ENCODE measurements around the gene ARHGEF33. TPM values are rescaled to one million over a fixed set of nuclear protein-coding genes. Genes with fewer than 3 reads are reported as not detected.

Gene ARHGEF33
- total RNA-seq, 2 donors from 2014 or later, result 0.96 to 2.2 TPM

DNA sequence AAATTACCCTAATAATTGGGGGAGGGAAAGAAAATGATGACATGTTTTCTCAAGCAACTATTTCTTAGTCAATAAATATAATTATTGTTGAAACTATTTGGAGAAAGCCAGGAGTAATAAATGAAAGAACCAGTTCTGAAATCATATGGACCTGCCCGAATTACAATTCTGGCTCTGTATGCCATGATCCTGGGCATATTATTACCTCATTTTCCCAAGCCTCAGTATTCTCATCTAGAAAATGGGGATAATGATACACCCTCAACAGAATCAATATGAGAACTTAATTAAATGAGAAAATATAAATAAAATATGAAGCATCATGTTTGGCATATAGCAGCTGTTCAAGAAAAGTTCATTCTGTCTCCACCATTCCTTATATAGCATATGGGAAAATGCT is 22.9 kb downstream of the ARHGEF33 start:
- intact Hi-C loops (cut with DNase I), result no loop called here
- Histone ChIP-seq H3K4me1 (replicated peaks) (no peaks in the 10 kb centered on the region), H3K36me3 (no peaks in the 10 kb centered on the region), H3K27ac (no peak overlapping the region), H3K9me3 (no peaks in the 10 kb centered on the region), H3K27me3 (replicated peaks; ENCODE audit: insufficient read depth) (no peaks in the 10 kb centered on the region), H3K4me3 (no peak overlapping the region)
- TF ChIP-seq POLR2AphosphoS5 (IDR thresholded peaks at IDR 0.05) (no peak), POLR2A (IDR thresholded peaks at IDR 0.05) (no peak)
- TF ChIP-seq, protein P1, sequence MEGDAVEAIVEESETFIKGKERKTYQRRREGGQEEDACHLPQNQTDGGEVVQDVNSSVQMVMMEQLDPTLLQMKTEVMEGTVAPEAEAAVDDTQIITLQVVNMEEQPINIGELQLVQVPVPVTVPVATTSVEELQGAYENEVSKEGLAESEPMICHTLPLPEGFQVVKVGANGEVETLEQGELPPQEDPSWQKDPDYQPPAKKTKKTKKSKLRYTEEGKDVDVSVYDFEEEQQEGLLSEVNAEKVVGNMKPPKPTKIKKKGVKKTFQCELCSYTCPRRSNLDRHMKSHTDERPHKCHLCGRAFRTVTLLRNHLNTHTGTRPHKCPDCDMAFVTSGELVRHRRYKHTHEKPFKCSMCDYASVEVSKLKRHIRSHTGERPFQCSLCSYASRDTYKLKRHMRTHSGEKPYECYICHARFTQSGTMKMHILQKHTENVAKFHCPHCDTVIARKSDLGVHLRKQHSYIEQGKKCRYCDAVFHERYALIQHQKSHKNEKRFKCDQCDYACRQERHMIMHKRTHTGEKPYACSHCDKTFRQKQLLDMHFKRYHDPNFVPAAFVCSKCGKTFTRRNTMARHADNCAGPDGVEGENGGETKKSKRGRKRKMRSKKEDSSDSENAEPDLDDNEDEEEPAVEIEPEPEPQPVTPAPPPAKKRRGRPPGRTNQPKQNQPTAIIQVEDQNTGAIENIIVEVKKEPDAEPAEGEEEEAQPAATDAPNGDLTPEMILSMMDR (IDR thresholded peaks at IDR 0.05), result no peak
- DNase-seq (ENCODE audit: low spot score), result no peak
- WGBS, result 68% methylated on average over 1 of the region's 1 CpG

GRCh38 chr2:38922389-38922788 is 32.7 kb downstream of the ARHGEF33 start:
- intact Hi-C loops (cut with DNase I), result no loop called here
- Histone ChIP-seq H3K36me3 (no peaks in the 10 kb centered on the region), H3K27me3 (replicated peaks; ENCODE audit: insufficient read depth) (no peaks in the 10 kb centered on the region), H3K4me1 (replicated peaks) (no peaks in the 10 kb centered on the region), H3K9me3 (no peaks in the 10 kb centered on the region), H3K4me3 (no peak overlapping the region), H3K27ac (no peak overlapping the region)
- 80% methylated on average over 4 of the region's 4 CpGs for WGBS
- no peak for DNase-seq (ENCODE audit: low spot score)
- TF ChIP-seq, protein P1 (IDR thresholded peaks at IDR 0.05), result no peak
- TF ChIP-seq POLR2AphosphoS5 (IDR thresholded peaks at IDR 0.05), result no peak
- TF ChIP-seq POLR2A (IDR thresholded peaks at IDR 0.05), result no peak

GRCh38 chr2:38922902-38923301 is 33.2 kb downstream of the ARHGEF33 start:
- Histone ChIP-seq H3K4me3 (no peak overlapping the region), H3K27ac (no peak overlapping the region), H3K36me3 (no peaks in the 10 kb centered on the region), H3K27me3 (replicated peaks; ENCODE audit: insufficient read depth) (no peaks in the 10 kb centered on the region), H3K4me1 (replicated peaks) (no peaks in the 10 kb centered on the region), H3K9me3 (no peaks in the 10 kb centered on the region)
- TF ChIP-seq POLR2A (IDR thresholded peaks at IDR 0.05) (no peak), POLR2AphosphoS5 (IDR thresholded peaks at IDR 0.05) (no peak)
- TF ChIP-seq, protein P1 (IDR thresholded peaks at IDR 0.05), result no peak
- no peak for DNase-seq (ENCODE audit: low spot score)
- 88% methylated on average over 2 of the region's 2 CpGs for WGBS
- intact Hi-C loops (cut with DNase I), result no loop called here

DNA sequence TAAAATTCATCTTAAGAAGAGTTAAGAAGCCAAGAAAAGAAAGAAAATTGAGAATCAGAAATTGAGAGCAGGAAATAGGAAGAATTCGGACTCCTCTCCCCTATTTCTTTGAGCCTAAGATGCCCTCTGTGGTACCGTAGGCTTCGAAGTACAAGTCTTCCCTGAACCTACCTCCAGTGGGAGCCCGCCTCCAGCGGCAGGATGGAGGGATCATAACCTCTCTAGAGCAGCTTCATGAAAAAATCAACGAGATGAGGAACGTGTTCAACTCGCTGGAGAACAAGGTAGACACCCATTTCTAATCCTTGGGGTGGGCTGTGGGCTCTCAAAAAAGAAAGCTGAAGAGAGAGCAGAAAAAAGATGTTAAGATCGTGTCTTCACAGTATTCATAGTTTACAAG is 36.3 kb downstream of the ARHGEF33 start:
- intact Hi-C loops (cut with DNase I), result no loop called here
- H3K27ac ChIP-seq, result no peak overlapping the region
- H3K9me3 ChIP-seq, result no peaks in the 10 kb centered on the region
- H3K36me3 ChIP-seq, result no peaks in the 10 kb centered on the region
- no peak overlapping the region for H3K4me3 ChIP-seq
- WGBS, result 84% methylated on average over 9 of the region's 9 CpGs
- TF ChIP-seq POLR2A (IDR thresholded peaks at IDR 0.05) (no peak), POLR2AphosphoS5 (IDR thresholded peaks at IDR 0.05) (no peak)
- TF ChIP-seq, protein P1 (IDR thresholded peaks at IDR 0.05), result no peak
- H3K27me3 ChIP-seq (replicated peaks; ENCODE audit: insufficient read depth), result no peaks in the 10 kb centered on the region
- H3K4me1 ChIP-seq (replicated peaks), result no peaks in the 10 kb centered on the region
- DNase-seq (ENCODE audit: low spot score), result no peak

DNA sequence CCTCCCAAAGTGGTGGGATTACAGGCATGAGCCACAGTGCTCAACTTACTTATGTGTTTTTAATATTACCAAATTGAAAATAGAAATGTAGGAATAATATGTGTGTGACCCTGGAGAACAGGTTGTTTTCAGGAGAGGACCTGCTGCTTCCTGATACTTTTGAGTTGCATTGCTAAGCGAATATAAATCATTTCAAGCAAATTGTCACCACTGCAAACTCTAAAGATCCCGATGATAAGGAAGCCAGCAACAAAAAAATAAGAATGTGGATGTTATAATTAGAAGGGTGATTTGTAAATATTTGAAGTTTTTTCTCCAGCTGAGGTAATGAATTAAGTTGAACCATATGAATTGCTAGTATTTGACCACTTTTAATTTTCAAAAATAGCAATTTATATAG is 40.9 kb downstream of the ARHGEF33 start:
- DNase-seq (ENCODE audit: low spot score), result no peak
- H3K27me3 ChIP-seq (replicated peaks; ENCODE audit: insufficient read depth), result no peaks in the 10 kb centered on the region
- no peak overlapping the region for H3K4me3 ChIP-seq
- H3K36me3 ChIP-seq, result no peaks in the 10 kb centered on the region
- intact Hi-C loops (cut with DNase I), result no loop called here
- TF ChIP-seq POLR2AphosphoS5 (IDR thresholded peaks at IDR 0.05) (no peak), POLR2A (IDR thresholded peaks at IDR 0.05) (no peak)
- TF ChIP-seq, protein P1 (IDR thresholded peaks at IDR 0.05), result no peak
- no peaks in the 10 kb centered on the region for H3K4me1 ChIP-seq (replicated peaks)
- H3K9me3 ChIP-seq, result no peaks in the 10 kb centered on the region
- 62% methylated on average over 2 of the region's 2 CpGs for WGBS
- no peak overlapping the region for H3K27ac ChIP-seq

Data from prostate gland (tissue), 2 donors.